Neural cell (in vitro differentiated cells): ENCODE measurements around the gene USP3. TPM values are rescaled to one million over a fixed set of nuclear protein-coding genes. Genes with fewer than 3 reads are reported as not detected.

ENCODE experiments used
- H2AFZ ChIP-seq: fragments of 200-600, 300-800 bp; sonication (generic), shearing (Covaris generic); 2 replicates; pipeline ENCODE4 v1.6.0; 2014; ENCODE audit warnings: low read depth, mild to moderate bottlenecking, antibody characterized with exemption, low read length, moderate library complexity
- H3F3A ChIP-seq: fragments of 200-600 bp; shearing (Covaris generic); 2 replicates; pipeline ENCODE4 v1.6.1; 2016; ENCODE audit warnings: mild to moderate bottlenecking, moderate library complexity, mixed read lengths, antibody characterized with exemption, low read length; ENCODE audit not compliant: insufficient read depth, poor library complexity, severe bottlenecking
- H3K27ac ChIP-seq: fragments of 200-600, 300-800 bp; sonication (generic), shearing (Covaris generic); 2 replicates; pipeline ENCODE4 v1.5.1; 2014; ENCODE audit warnings: mild to moderate bottlenecking, low read length, moderate library complexity
- H3K27me3 ChIP-seq: fragments of 300-800, 200-600 bp; sonication (generic), shearing (Covaris generic); 2 replicates; pipeline ENCODE4 v1.6.0; 2014; ENCODE audit warnings: mild to moderate bottlenecking, low read depth, low read length, moderate library complexity; ENCODE audit not compliant: insufficient read depth
- H3K36me3 ChIP-seq: fragments of 300-800, 200-600 bp; sonication (generic), shearing (Covaris generic); 2 replicates; pipeline ENCODE4 v1.5.1; 2014; ENCODE audit warnings: mild to moderate bottlenecking, antibody characterized with exemption, low read length, moderate library complexity; ENCODE audit not compliant: insufficient read depth
- H3K4me2 ChIP-seq: fragments of 300-800, 200-600 bp; sonication (generic), shearing (Covaris generic); 2 replicates; pipeline ENCODE4 v1.6.0; 2014; ENCODE audit warnings: mild to moderate bottlenecking, low read length
- H3K4me3 ChIP-seq: fragments of 300-800, 200-600 bp; sonication (generic), shearing (Covaris generic); 2 replicates; pipeline ENCODE4 v1.5.1; 2014; ENCODE audit warnings: mild to moderate bottlenecking, low read length, moderate library complexity
- H3K79me2 ChIP-seq: fragments of 200-600 bp; shearing (Covaris generic); replicated peaks from 2 replicates; pipeline ENCODE4 v1.6.0; 2014; ENCODE audit warnings: mild to moderate bottlenecking, low read length, moderate library complexity; ENCODE audit not compliant: insufficient read depth
- H3K9ac ChIP-seq: fragments of 300-800, 200-600 bp; sonication (generic), shearing (Covaris generic); 2 replicates; pipeline ENCODE4 v1.6.1; 2016; ENCODE audit warnings: mild to moderate bottlenecking, low read length, mixed read lengths
- H3K9me2 ChIP-seq: fragments of 200-600 bp; shearing (Covaris generic); 2 replicates; pipeline ENCODE4 v1.6.1; 2016; ENCODE audit warnings: mild to moderate bottlenecking, low read length, mixed read lengths; ENCODE audit not compliant: insufficient read depth
- H3K9me3 ChIP-seq: fragments of 200-600, 300-800 bp; sonication (generic), shearing (Covaris generic); 2 replicates; pipeline ENCODE4 v1.6.1; 2016; ENCODE audit warnings: mild to moderate bottlenecking, mixed run types, low read length, moderate library complexity, mixed read lengths
- H4K20me1 ChIP-seq: fragments of 200-600 bp; shearing (Covaris generic); 2 replicates; pipeline ENCODE4 v1.6.1; 2016; ENCODE audit warnings: mild to moderate bottlenecking, mixed run types; ENCODE audit not compliant: insufficient read depth
- CTCF ChIP-seq: fragments of 450-650 bp; IDR thresholded peaks from 2 replicates; pipeline ENCODE4 v1.5.1; 2014; ENCODE audit warnings: antibody characterized with exemption, mild to moderate bottlenecking, moderate library complexity; ENCODE audit not compliant: poor library complexity, severe bottlenecking
- EP300 ChIP-seq: fragments of 450-650 bp; conservative IDR thresholded peaks from 2 replicates; pipeline ENCODE4 v1.6.1; 2014; ENCODE audit warnings: antibody characterized with exemption, mild to moderate bottlenecking, moderate library complexity; ENCODE audit not compliant: poor library complexity, severe bottlenecking
- EZH2 ChIP-seq: fragments of 200-600, 300-800 bp; shearing (Covaris generic), sonication (generic); IDR thresholded peaks from 2 replicates; pipeline ENCODE4 v1.6.1; 2014; ENCODE audit warnings: antibody characterized with exemption, low read length, borderline replicate concordance, mild to moderate bottlenecking; ENCODE audit not compliant: insufficient read depth, poor library complexity, severe bottlenecking
- MXI1 ChIP-seq: fragments of 450-650 bp; conservative IDR thresholded peaks from 2 replicates; pipeline ENCODE4 v1.6.1; 2014; ENCODE audit warnings: antibody characterized with exemption, mild to moderate bottlenecking; ENCODE audit not compliant: poor library complexity, severe bottlenecking
- POLR2AphosphoS5 ChIP-seq: IDR thresholded peaks from 2 replicates; pipeline ENCODE4 v1.6.1; 2012
- RAD21 ChIP-seq: fragments of 450-650 bp; conservative IDR thresholded peaks from 2 replicates; pipeline ENCODE4 v1.6.1; 2014; ENCODE audit warnings: antibody characterized with exemption, mild to moderate bottlenecking, moderate library complexity
- REST ChIP-seq: IDR thresholded peaks from 2 replicates; pipeline ENCODE4 v1.6.1; 2012; ENCODE audit warnings: borderline replicate concordance
- SMC3 ChIP-seq: fragments of 450-650 bp; conservative IDR thresholded peaks from 2 replicates; pipeline ENCODE4 v1.6.1; 2014; ENCODE audit warnings: antibody characterized with exemption, mild to moderate bottlenecking, moderate library complexity; ENCODE audit not compliant: poor library complexity
- TAF1 ChIP-seq: IDR thresholded peaks from 2 replicates; pipeline ENCODE4 v1.6.1; 2012; ENCODE audit warnings: low read depth
- polyA plus RNA-seq: library from polyadenylated mRNA; depleted of rRNA; stranded (reverse); fragments of >200 nt; gene quantifications from 2 replicates; pipeline ENCODE4 v1.2.3, GENCODE V29; 2014

USP3 gene
- polyA plus RNA-seq, 1 donor from 2014 or later = 68.0 TPM

GRCh38 chr15:63505842-63506222 is 1.4 kb downstream of the USP3 start:
- Histone ChIP-seq H2AFZ (peak overlapping the region; percentile 53), H3K27ac (peak overlapping the region; percentile 75), H3K4me2 (peak overlapping the region; percentile 79), H4K20me1 (peaks cover 8% of the 10 kb centered on the region), H3K27me3 (peaks cover 24% of the 10 kb centered on the region), H3F3A (peaks cover 2% of the 10 kb centered on the region), H3K4me3 (peak overlapping the region; percentile 82), H3K79me2 (peaks cover 53% of the 10 kb centered on the region), H3K9me2 (no peaks in the 10 kb centered on the region), H3K9me3 (no peaks in the 10 kb centered on the region), H3K36me3 (no peaks in the 10 kb centered on the region), H3K9ac (peak overlapping the region; percentile 86)
- TF ChIP-seq REST (no peak), TAF1 (no peak), EP300 (no peak)

- Histone ChIP-seq H3K4me3 (peak overlapping the region; percentile 82), H3K9ac (peak overlapping the region; percentile 86)
Measured at GRCh38 chr15:63506537-63507035, 2.2 kb downstream of the USP3 start.

More at GRCh38 chr15:63506537-63507035, 2.2 kb downstream of the USP3 start:
- H3K27ac ChIP-seq = no peak overlapping the region
- no peaks in the 10 kb centered on the region for H3K9me3 ChIP-seq
- H4K20me1 ChIP-seq = peaks cover 8% of the 10 kb centered on the region
- no peaks in the 10 kb centered on the region for H3K9me2 ChIP-seq
- H3F3A ChIP-seq = peaks cover 2% of the 10 kb centered on the region
- H3K27me3 ChIP-seq = peaks cover 24% of the 10 kb centered on the region
- H3K4me2 ChIP-seq = peak overlapping the region; percentile 79
- no peak overlapping the region for H2AFZ ChIP-seq
- H3K36me3 ChIP-seq = no peaks in the 10 kb centered on the region
- peaks cover 61% of the 10 kb centered on the region for H3K79me2 ChIP-seq
- TF ChIP-seq EP300 (no peak), POLR2AphosphoS5 (no peak), CTCF (no peak), RAD21 (no peak), MXI1 (no peak), TAF1 (no peak), REST (no peak), SMC3 (no peak), EZH2 (no peak)
